22Rv1 (cell line): ENCODE measurements around the gene AP2A2.

ENCODE experiments used
- CTCF ChIP-seq: fragments of 450-650 bp; IDR thresholded peaks from 2 replicates; pipeline ENCODE4 v1.5.1; 2017; ENCODE audit warnings: mild to moderate bottlenecking
- ZFX ChIP-seq: fragments of 450-650 bp; IDR thresholded peaks from 2 replicates; pipeline ENCODE4 v1.6.1; 2017; ENCODE audit warnings: antibody characterized with exemption, borderline replicate concordance

- TF ChIP-seq CTCF, result no peak
- no peak for TF ChIP-seq ZFX
Measured at GRCh38 chr11:953512-953911, 27.8 kb downstream of the AP2A2 start.
